ENCODE data around the gene MYCBP. TPM values are rescaled to one million over a fixed set of nuclear protein-coding genes. Genes with fewer than 3 reads are reported as not detected.

The MYCBP gene
- total and polyA plus RNA-seq, 2 of the 13 experiments (the other 11 are each of a cell fraction or from before 2014, with no cell fraction given): 11.4 to 30.4 TPM

GRCh38 chr1:38917337-38917736, 44.2 kb upstream of the MYCBP start (continued):
- no peak for TF ChIP-seq TFDP2 (CRISPR knock-in tag; IDR thresholded peaks at IDR 0.05)

GRCh38 chr1:38915352-38915948, 42.3 kb upstream of the MYCBP start:
- Histone ChIP-seq H2AFZ (ENCODE audit: low read length) (no peak overlapping the region), H3K9me3 (ENCODE audit: low read length) (no peaks in the 10 kb centered on the region), H3K4me3 (replicated peaks in 1 of 3; ENCODE audit: insufficient read depth in 1 of 3, low read depth in 2 of 3, low read length in 3 of 3) (no peak overlapping the region), H3K27me3 (ENCODE audit: control insufficient read depth in 1 of 2, insufficient read depth in 2 of 2, low read length in 2 of 2) (no peaks in the 10 kb centered on the region), H3K4me2 (ENCODE audit: low read depth, low read length) (no peak overlapping the region), H3K9ac (ENCODE audit: insufficient read depth, low read depth, low read length) (no peak overlapping the region), H3K36me3 (replicated peaks in 1 of 2; ENCODE audit: control insufficient read depth in 1 of 2, insufficient read depth in 2 of 2, low read length in 2 of 2) (peaks cover 0 to 3% of the 10 kb centered on the region in 2 experiments; a peak in 2 of 5 replicates), H4K20me1 (ENCODE audit: insufficient read depth, low read length) (no peaks in the 10 kb centered on the region), H3K27ac (ENCODE audit: extremely low read length, insufficient read depth, low read length) (no peak overlapping the region), H3K79me2 (ENCODE audit: insufficient read depth, low read length) (no peaks in the 10 kb centered on the region), H3K4me1 (ENCODE audit: insufficient read depth, low read length) (peaks cover 8% of the 10 kb centered on the region)
- intact Hi-C loops (cut with micrococcal nuclease; ENCODE audit: unreplicated experiment): no loop called here
- whole genome bisulfite sequencing (ENCODE audit: low lambda C conversion rate): 70% methylated on average over 2 of the region's 3 CpGs
- no peak for DNase-seq (ENCODE audit: low spot score)
- ChIA-PET CTCF (ENCODE audit: low intra/inter-chr PET ratio, low total read pairs) (no interaction called here), POLR2A (no interaction called here)
- no peak for FAIRE-seq
- no peak for ATAC-seq
- no TSS peak for BruUV-seq (replicated peaks)
- in situ Hi-C loops (cut with HindIII; ENCODE audit: extremely low pct_ligation_motif_present, low pct_unique_long_range_greater_than_20kb): no loop called here
- no peak for TF ChIP-seq ZNF503 (CRISPR knock-in tag; IDR thresholded peaks at IDR 0.05)
- TF ChIP-seq ZBTB10 (CRISPR knock-in tag; IDR thresholded peaks at IDR 0.05; ENCODE audit: borderline replicate concordance): no peak
- no peak for TF ChIP-seq ZNF629 (CRISPR knock-in tag; conservative IDR thresholded peaks at IDR 0.05)
- no peak for TF ChIP-seq BRD4 (CRISPR knock-in tag; IDR thresholded peaks at IDR 0.05)
- TF ChIP-seq ZNF577 (CRISPR knock-in tag; IDR thresholded peaks at IDR 0.05; ENCODE audit: borderline replicate concordance, low read depth): no peak
- no peak for TF ChIP-seq ELF1 (CRISPR knock-in tag; IDR thresholded peaks at IDR 0.05)
- TF ChIP-seq ZHX2 (IDR thresholded peaks at IDR 0.05; ENCODE audit: low read depth): no peak
- TF ChIP-seq ZHX2 (CRISPR knock-in tag; IDR thresholded peaks at IDR 0.05; ENCODE audit: borderline replicate concordance): no peak
- TF ChIP-seq MTA1 (CRISPR knock-in tag; IDR thresholded peaks at IDR 0.05; ENCODE audit: borderline replicate concordance): no peak
- no peak for TF ChIP-seq ATAD3A (CRISPR knock-in tag; IDR thresholded peaks at IDR 0.05)

Data from HepG2 (cell line).